Neural progenitor cell (in vitro differentiated cells): ENCODE measurements around the gene MICALL2. TPM values are rescaled to one million over a fixed set of nuclear protein-coding genes. Genes with fewer than 3 reads are reported as not detected.

ENCODE experiments used
- DNase-seq: peaks from one replicate; pipeline ENCODE4 v3.0.0-alpha.2; 2016; ENCODE audit warnings: low spot score
- H2AFZ ChIP-seq: fragments of 200-600 bp; sonication (generic); replicated peaks from 2 replicates; pipeline ENCODE4 v1.6.1; 2016; ENCODE audit warnings: antibody characterized with exemption
- H3F3A ChIP-seq: fragments of 200-600 bp; sonication (generic); 2 replicates; pipeline ENCODE4 v1.6.1; 2016; ENCODE audit warnings: antibody characterized with exemption, low read depth
- H3K27ac ChIP-seq: fragments of 200-600 bp; sonication (generic); 2 replicates; pipeline ENCODE4 v1.5.1; 2016; ENCODE audit warnings: mild to moderate bottlenecking
- H3K27me3 ChIP-seq: fragments of 200-600 bp; sonication (generic); 2 replicates; pipeline ENCODE4 v1.6.1; 2016; ENCODE audit warnings: mild to moderate bottlenecking, moderate library complexity
- H3K36me3 ChIP-seq: fragments of 200-600 bp; sonication (generic); 2 replicates; pipeline ENCODE4 v1.5.1; 2016
- H3K4me1 ChIP-seq: fragments of 200-600 bp; sonication (generic); 2 replicates; pipeline ENCODE4 v1.6.1; 2016; ENCODE audit warnings: mixed run types
- H3K4me2 ChIP-seq: fragments of 200-600 bp; sonication (generic); 2 replicates; pipeline ENCODE4 v1.6.1; 2016
- H3K4me3 ChIP-seq: fragments of 200-600 bp; sonication (generic); 2 replicates; pipeline ENCODE4 v1.5.1; 2016
- H3K79me2 ChIP-seq: fragments of 200-600 bp; sonication (generic); 2 replicates; pipeline ENCODE4 v1.6.1; 2016; ENCODE audit warnings: low read depth
- H3K9ac ChIP-seq: fragments of 200-600 bp; sonication (generic); 2 replicates; pipeline ENCODE4 v1.6.1; 2016
- H3K9me3 ChIP-seq: fragments of 200-600 bp; sonication (generic); 2 replicates; pipeline ENCODE4 v1.5.1; 2016; ENCODE audit warnings: low read depth
- H4K20me1 ChIP-seq: fragments of 200-600 bp; sonication (generic); 2 replicates; pipeline ENCODE4 v1.6.1; 2016; ENCODE audit warnings: low read depth
- H3K27ac Mint-ChIP-seq: 3 replicates; pipeline ENCODE4 v1.8.0; 2021; ENCODE audit warnings: mixed read lengths
- H3K27me3 Mint-ChIP-seq: 2 replicates; pipeline ENCODE4 v1.8.0; 2022; ENCODE audit warnings: low read depth, mild to moderate bottlenecking, inconsistent platforms, moderate library complexity, mixed read lengths; ENCODE audit not compliant: insufficient read depth
- H3K36me3 Mint-ChIP-seq: 3 replicates; pipeline ENCODE4 v1.8.0; 2021; ENCODE audit warnings: mixed read lengths
- H3K4me1 Mint-ChIP-seq: 3 replicates; pipeline ENCODE4 v1.8.0; 2021; ENCODE audit warnings: mixed read lengths
- H3K4me3 Mint-ChIP-seq: 3 replicates; pipeline ENCODE4 v1.8.0; 2021; ENCODE audit warnings: mild to moderate bottlenecking, moderate library complexity, mixed read lengths
- H3K9me3 Mint-ChIP-seq: 3 replicates; pipeline ENCODE4 v1.8.0; 2020; ENCODE audit warnings: mixed read lengths
- CTCF ChIP-seq: fragments of 200-600 bp; sonication (generic); IDR thresholded peaks from 2 replicates; pipeline ENCODE4 v1.5.1; 2017; ENCODE audit warnings: antibody characterized with exemption, mild to moderate bottlenecking
- EZH2 ChIP-seq: fragments of 200-600 bp; sonication (generic); IDR thresholded peaks from 2 replicates; pipeline ENCODE4 v1.6.1; 2017; ENCODE audit warnings: antibody characterized with exemption, mild to moderate bottlenecking, moderate library complexity
- EZH2phosphoT487 ChIP-seq: fragments of 200-600 bp; sonication (generic); IDR thresholded peaks from 2 replicates; pipeline ENCODE4 v1.6.1; 2017; ENCODE audit warnings: antibody characterized with exemption
- total RNA-seq: library from RNA; depleted of rRNA; stranded (reverse); fragments of >200 nt; gene quantifications from 2 replicates; pipeline ENCODE4 v1.2.3, GENCODE V29; 2015; ENCODE audit warnings: low replicate concordance

Gene MICALL2
- total RNA-seq, 1 donor from 2014 or later, result 6.0 TPM

GRCh38 chr7:1418505-1419309 lies 40.6 kb downstream of the MICALL2 start:
- Histone ChIP-seq H3K9ac (no peak overlapping the region), H3K79me2 (no peaks in the 10 kb centered on the region), H3K27me3 (peaks cover 32% of the 10 kb centered on the region), H3K4me1 (peaks cover 2% of the 10 kb centered on the region), H4K20me1 (no peaks in the 10 kb centered on the region), H3K4me3 (no peak overlapping the region), H3F3A (peaks cover 4% of the 10 kb centered on the region), H3K9me3 (no peaks in the 10 kb centered on the region), H3K27ac (no peak overlapping the region), H3K36me3 (no peaks in the 10 kb centered on the region), H2AFZ (no peak overlapping the region), H3K4me2 (no peak overlapping the region)
- Mint-ChIP-seq H3K4me3 (no peak overlapping the region), H3K9me3 (peaks cover 3% of the 10 kb centered on the region), H3K27ac (no peak overlapping the region), H3K27me3 (peaks cover 4% of the 10 kb centered on the region), H3K4me1 (peaks cover 8% of the 10 kb centered on the region), H3K36me3 (no peaks in the 10 kb centered on the region)
- TF ChIP-seq EZH2phosphoT487 (no peak), CTCF (no peak), EZH2 (no peak)
- peak; percentile 79 for DNase-seq

GRCh38 chr7:1415389-1415990 lies 43.8 kb downstream of the MICALL2 start:
- H3F3A ChIP-seq, result peaks cover 11% of the 10 kb centered on the region
- peaks cover 3% of the 10 kb centered on the region for H4K20me1 ChIP-seq
- no peak overlapping the region for H3K27ac Mint-ChIP-seq
- no peaks in the 10 kb centered on the region for H3K9me3 ChIP-seq
- H3K79me2 ChIP-seq, result no peaks in the 10 kb centered on the region
- H3K4me3 Mint-ChIP-seq, result no peak overlapping the region
- H3K9me3 Mint-ChIP-seq, result peaks cover 3% of the 10 kb centered on the region
- peaks cover 11% of the 10 kb centered on the region for H3K27me3 Mint-ChIP-seq
- H3K4me1 Mint-ChIP-seq, result peaks cover 14% of the 10 kb centered on the region
- no peaks in the 10 kb centered on the region for H3K4me1 ChIP-seq
- peaks cover 61% of the 10 kb centered on the region for H3K27me3 ChIP-seq
- TF ChIP-seq CTCF (no peak), EZH2phosphoT487 (no peak), EZH2 (no peak)
- H2AFZ ChIP-seq, result no peak overlapping the region
- no peak overlapping the region for H3K27ac ChIP-seq
- no peak for DNase-seq
- H3K4me2 ChIP-seq, result no peak overlapping the region
- H3K4me3 ChIP-seq, result no peak overlapping the region
- no peaks in the 10 kb centered on the region for H3K36me3 ChIP-seq
- no peak overlapping the region for H3K9ac ChIP-seq
- no peaks in the 10 kb centered on the region for H3K36me3 Mint-ChIP-seq

GRCh38 chr7:1413936-1414639 lies 45.2 kb downstream of the MICALL2 start:
- peaks cover 14% of the 10 kb centered on the region for H3K4me1 Mint-ChIP-seq
- H3K4me2 ChIP-seq, result no peak overlapping the region
- peaks cover 11% of the 10 kb centered on the region for H3K27me3 Mint-ChIP-seq
- H2AFZ ChIP-seq, result no peak overlapping the region
- H3K4me3 Mint-ChIP-seq, result no peak overlapping the region
- H3K27me3 ChIP-seq, result peaks cover 72% of the 10 kb centered on the region
- TF ChIP-seq EZH2phosphoT487, result no peak
- no peak for TF ChIP-seq CTCF
- TF ChIP-seq EZH2, result no peak
- no peak overlapping the region for H3K27ac ChIP-seq
- H3K9me3 ChIP-seq, result no peaks in the 10 kb centered on the region
- no peak overlapping the region for H3K4me3 ChIP-seq
- H3K4me1 ChIP-seq, result no peaks in the 10 kb centered on the region
- no peak overlapping the region for H3K9ac ChIP-seq
- no peaks in the 10 kb centered on the region for H3K36me3 Mint-ChIP-seq
- no peaks in the 10 kb centered on the region for H3K36me3 ChIP-seq
- no peaks in the 10 kb centered on the region for H3K79me2 ChIP-seq
- peaks cover 3% of the 10 kb centered on the region for H3K9me3 Mint-ChIP-seq
- peaks cover 11% of the 10 kb centered on the region for H3F3A ChIP-seq
- H4K20me1 ChIP-seq, result peaks cover 3% of the 10 kb centered on the region
- no peak overlapping the region for H3K27ac Mint-ChIP-seq
- no peak for DNase-seq
